Measurements from ENCODE around the gene BAMBI.
A peak's percentile ranks its signal among the peaks of the same experiment; 100 is the strongest.

The BAMBI gene

DNA sequence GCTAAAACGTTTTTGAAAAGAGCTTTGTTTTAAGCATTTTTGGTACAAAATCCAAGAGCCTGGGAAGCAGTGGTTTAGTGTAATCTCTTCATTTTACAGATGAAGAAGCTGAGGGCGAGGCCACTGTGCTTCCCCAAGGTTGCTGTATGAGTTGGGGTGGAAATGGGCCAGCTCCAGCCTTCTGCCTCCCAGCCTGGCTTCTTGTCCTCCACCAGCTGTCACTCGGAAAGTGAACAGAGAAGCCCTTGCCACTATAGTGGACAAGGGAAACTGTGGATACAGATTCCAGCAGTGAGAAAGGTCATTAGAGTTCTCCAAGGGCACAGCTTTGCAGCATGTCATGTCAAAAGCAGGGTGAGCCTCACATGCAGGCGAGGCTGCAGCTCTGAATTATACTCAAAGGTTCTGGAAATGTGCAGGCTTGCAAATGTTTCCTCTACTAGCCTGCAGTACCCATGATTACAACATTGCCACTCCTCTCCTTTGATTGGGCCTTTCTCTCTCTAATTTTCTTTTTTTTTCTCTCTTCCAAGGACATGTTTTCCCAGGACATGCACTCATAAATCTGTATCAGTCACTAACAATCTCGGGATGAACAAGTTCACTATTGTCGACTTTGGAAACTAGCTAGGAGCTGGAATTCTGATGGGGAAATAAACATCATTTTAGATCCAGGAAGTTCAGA is 33.0 kb downstream of the BAMBI start:
- DNase-seq, result no peak

DNA sequence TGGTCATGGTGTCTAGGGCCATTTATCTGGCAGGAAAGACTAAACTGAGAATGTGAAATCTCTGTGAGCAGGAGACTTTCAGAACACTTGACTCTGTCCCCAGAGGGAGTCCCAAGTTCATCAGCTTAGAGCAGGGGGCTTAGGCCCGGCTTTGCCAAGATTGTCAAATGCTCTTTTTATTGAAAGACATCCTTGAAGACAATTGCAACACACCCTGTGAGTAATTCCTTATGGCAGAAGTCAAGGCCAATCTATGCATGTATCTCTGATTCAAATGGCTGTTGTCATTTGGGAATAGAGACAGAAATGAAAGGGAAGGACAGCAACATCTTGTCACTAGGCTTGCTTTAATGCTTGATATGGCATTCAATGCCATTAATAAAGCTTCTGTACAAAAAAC is 33.7 kb downstream of the BAMBI start:
- DNase-seq, result no peak

DNA sequence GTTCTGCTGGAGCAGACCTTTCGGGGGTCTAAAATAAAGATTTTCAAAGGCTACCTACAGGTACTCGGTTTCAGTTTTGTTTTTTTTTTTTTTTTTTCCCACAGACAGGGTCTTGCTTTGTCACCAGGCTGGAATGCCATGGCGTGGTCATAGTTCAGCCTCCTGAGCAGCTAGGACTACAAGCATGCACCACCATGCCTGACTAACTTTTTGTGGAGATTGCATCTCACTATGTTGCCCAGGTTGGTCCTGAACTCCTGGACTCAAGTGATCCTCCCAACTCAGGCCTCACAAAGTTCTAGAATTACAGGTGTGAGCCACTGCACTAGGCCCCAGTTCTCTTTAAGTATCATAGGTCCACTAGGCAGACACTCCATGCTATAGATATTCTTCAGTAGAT is 34.5 kb downstream of the BAMBI start:
- DNase-seq, result no peak

DNA sequence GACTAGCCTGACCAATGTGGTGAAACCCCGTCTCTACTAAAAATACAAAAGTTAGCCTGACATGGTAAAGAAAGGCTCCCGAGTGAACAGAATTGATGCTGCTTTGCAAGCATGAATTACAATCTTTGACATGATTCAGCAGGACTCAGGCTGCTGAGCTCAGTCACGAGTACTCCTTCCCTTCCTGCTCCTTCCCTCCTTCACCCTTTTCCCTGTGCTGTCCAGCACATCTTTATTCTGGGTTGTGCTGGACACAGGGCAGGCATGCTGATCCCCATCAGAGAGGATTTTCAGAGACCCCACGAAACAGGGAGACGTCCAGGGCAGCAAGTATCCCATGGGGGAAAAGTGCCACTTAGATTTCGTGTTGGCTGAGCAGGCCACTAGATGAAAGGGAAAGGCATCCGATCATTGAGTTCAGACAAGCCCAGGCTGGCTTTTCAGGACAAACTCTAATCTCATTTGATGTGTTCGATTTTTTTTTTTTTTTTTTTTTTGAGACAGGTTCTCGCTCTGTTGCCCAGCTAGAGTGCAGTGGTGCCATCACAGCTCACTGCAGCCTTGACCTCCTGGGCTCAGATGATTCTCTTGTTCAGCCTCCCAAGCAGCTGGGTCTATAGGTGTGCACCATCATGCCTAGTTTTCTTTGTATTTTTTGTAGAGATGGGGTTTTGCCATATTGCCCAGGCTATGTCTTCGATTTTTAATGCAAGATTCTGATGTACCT is 36.5 kb downstream of the BAMBI start:
- no peak for DNase-seq

DNA sequence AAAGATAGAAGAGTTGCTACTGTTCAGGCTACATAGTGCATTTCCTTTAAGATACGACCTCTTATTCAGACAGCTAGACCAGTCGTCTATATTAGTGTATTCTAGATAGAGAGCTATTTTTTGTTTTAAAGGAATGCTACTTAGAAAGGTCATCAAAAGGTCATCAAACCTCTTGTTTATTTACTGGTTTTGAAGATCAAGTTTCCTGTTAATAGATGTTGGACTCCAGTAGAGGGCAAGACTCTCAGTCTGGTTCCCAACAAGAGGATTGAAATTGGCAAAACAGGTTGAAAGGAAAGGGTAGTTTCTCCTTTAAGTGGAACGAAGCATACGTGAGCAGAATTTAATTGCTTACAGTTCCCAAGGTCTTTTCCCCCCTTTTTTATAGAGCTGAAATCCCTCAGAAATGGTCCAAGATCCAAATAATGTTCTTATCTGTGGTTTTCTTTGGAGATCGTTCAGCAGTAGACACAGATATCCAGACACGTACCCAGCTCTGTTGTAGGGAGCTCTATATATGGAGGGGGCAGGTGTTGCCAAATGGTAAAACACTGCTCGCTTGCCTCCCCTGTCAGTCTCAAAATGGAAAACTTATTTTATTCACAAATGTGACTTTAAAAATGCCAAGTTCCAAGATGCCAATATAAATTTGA is 37.2 kb downstream of the BAMBI start:
- DNase-seq, result no peak

DNA sequence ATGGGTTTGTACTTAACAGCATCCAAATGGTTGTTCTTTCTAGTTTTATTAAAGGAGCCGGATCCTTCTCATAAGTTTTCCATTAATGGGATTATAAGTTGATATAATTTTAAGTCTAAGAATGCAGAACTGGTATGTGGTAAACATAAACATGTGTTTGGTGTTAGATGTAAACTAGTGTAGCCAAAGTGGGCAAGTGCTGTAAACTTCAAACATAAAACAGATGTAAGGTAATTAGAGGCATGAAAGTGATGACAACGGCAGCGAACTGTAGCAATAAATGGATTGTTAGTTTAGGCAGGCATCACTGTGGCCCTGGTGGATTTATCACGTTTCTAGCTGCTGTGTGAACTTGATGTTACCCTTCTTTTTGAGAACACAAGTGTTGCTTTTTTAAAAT is 37.9 kb downstream of the BAMBI start:
- no peak for DNase-seq

DNA sequence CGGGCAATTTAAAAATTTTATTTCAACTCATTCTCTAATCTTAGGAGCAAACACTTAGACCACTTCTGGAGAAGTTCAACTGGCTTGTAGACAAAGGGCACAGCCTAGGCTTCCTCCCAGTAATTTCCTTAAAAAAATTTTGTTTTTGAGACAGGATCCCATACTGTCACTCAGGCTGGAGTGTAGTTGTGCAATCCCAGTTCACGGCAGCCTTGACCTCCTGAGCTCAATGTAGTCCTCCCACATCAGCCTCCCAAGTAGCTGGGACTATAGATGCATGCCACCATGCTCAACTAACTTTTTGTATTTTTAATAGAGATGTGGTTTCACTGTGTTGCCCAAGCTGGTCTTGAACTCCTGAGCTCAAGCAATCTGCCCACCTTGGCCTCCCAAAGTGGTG is 38.4 kb downstream of the BAMBI start:
- no peak for DNase-seq

DNA sequence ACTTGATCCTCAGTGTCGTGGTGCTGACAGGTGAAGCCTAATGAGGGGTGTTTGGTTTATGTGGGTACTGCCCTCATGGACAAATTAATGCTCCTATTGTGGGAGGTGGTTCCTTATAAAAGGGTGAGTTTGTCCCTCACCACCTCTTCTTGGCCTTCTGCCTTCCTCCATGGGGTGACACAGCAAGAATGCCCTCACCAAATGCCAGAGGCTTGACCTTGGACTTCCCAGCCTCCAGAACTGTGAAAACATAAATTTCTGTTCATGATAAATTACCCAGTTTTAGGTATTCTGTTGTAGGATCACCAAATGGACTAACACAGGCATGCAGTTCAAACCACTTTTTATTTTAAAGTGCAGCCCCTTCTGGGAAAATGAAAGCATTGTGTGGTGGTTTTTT is 39.4 kb downstream of the BAMBI start:
- DNase-seq, result no peak

DNA sequence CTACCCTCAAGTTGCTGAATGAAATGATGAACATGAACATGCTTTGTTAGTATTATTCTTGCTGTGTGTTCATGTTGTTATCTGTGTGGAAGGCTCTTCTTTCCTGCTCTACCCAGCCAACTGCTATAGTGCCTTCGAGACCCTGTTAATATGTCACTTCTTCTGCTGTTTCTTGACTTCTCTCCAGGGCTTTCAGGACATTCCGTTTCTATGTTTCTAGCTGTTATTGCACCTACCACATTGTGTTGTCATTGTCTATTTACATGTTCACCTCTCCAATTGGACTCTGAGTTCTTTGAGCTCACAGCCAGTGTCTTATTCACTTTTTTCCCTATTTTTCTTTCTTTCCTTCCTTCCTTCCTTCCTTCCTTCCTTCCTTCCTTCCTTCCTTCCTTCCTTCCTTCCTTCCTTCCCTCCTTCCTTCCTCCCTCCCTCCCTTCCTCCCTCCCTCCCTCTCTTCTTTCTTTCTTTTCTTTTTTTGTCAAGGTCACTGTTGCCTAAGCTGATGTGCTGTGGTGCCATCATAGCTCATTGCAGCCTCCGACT is 40.4 kb downstream of the BAMBI start:
- DNase-seq, result no peak

DNA sequence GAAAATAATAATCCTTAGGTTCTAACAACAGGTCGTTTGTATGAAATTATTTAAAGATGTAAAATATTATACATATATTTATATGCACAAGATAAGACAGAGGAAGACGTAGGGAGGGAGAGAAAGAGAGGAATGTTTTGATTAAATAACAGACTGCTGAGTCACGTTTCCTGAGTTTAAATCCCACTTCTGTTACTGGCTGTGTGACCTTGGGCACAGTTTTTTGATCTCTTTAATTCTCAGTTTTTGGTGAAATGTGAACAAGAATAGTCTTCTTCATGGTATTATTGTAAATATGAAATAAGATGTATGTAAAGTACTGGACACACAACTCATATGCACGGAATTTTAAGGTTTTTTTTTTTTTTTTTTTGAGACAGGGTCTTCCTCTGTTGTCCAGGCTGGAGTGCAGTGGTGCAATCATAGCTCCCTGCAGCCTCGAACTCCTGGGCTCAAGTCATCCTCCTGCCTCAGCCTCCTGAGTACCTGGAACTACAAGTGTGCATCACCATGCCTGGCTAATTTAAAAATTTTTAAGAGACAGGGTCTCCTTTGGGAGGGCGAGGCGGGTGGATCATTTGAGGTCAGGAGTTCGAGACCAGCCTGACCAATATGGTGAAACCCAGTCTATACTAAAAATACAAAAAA is 42.6 kb downstream of the BAMBI start:
- DNase-seq, result no peak

DNA sequence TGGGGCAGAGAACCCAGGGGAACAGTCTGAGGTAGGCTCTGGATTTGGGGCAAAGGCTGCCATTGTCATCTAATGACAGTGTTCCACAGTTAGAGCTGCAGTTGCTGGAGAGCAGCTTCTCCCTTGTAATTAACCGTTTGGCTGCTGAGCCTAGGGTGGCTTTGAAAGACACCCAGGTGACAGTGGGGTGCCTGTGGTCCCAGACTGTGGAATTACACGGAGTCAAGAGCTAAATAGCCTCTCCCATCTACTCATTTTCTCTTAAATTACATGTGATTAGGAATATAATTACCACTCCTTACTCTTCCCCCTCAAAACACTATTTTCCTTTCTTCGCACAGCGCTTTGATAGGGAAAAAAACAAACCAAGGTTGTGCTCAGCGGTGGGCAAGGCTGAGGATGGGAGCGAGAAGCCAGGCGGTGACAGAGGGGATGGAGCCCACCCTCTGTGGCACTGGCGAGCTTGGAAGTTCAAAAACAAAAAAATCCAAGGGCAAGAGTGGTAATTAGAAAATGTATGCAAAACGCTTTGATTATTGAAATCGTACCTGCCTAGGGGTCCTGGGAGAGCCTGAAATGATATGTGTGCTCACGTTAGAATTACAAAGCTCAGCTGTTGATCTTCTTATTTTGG is 44.1 kb downstream of the BAMBI start:
- DNase-seq, result no peak

DNA sequence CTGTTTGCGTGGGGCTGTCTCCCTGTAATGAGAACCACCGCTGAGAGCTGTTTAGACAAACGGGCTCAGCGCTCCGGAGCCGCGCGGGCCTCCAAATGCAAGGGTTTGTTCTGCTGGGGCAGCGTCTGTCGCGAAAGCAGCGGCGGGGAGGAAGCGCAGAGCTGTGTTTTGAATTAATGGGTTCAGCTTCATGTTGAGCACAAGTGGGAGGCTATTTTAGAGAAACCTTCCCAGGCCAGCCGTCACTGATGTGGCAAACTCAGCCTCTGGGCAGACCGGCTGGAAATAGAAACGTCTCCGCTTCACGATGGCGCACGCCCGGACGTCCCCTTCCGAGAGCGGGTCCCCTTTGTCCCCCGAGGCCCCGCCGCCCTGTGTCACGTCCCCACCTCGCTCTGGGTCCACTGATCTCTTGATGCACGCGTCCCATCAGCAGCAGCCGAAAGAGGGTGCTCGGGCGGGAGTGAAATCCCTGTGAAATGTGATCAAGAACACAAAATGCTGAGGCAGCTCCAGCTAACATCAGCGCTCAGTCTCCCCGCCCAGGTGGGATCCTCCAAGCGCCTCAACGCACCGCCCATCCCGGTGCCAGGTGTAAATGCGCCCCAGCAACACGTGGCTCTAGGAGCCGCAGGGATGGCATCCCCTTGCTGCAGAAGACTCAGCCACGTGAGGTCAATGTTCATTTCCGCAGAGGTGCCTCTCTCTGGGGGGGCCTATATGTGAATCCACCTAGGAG is 44.9 kb downstream of the BAMBI start:
- peak; percentile 0 for DNase-seq

DNA sequence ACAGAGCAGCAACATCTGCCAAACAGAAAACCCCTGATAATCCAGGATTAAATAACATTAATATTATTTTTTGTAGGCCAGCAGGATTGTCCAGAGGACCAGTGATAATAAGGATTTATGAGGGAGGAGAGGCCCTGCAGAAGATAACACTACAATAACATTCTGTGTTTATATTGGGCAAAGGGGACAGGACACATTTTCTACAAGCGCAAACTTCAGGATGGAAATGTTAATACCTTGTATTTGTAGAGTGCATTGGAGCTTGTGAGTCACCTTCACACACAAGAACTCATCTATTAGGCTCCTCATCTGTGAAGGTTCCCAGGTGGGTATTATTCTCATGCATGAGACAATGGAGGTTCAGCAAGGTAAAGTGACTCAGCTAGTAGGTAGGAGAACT is 51.0 kb downstream of the BAMBI start:
- no peak for DNase-seq

DNA sequence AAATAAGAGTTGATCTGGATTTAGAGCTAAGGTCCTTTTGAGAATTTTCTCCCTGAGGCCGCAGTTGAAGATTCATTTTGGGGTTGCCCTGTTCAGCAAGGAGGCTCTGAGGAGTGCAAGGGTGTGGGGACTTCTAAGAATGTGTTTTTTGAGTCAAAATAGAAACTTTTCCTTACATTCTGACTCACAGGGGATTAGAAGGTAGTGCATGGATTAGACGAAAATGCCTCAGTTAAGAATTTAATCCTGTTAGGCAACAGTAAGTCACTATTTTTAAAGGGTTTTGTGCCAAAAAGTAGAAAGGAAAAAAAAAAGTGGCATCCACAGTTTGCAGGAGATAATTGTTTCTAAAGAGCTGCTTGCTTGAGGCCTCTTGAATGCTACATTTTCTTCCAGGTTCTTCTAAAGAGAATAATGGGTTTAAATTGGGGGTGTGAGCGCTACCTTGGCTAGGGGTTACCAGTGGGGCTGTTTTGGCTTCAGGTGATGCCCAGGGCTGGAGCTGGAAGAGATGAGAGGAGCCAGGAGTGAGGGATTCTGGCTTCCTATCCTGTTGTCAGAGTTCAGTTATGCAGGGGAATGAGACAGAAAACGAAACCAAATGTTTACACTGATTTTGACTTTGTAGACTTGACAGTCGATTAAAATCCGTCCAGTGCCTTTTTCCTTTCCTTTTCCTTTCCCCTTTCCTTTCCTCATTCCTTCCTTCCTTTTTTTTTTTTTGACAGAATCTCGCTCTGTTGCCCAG is 52.9 kb downstream of the BAMBI start:
- no peak for DNase-seq

DNA sequence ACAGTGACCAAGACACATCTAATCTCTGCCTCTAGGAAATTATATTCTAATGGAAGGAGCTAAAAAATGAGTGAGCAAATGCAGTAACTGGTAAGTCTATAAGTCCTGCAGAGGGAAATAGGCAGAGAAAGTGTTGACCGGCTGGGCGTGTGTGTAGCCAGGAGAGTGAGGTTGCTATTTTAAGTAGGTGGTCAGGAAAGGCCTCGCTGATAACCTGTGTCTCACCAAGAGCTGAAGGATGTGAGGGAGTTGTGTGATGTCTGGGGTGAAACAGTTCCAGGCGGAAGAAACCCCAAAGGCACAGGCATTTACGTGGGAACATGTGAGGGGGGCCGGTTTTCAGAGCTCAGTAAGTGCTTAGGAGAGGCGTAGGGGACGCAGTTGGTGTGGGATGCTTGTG is 54.8 kb downstream of the BAMBI start:
- no peak for DNase-seq
